Measurements from ENCODE around the gene PRR36. TPM values are rescaled to one million over a fixed set of nuclear protein-coding genes. Genes with fewer than 3 reads are reported as not detected.
A peak's percentile ranks its signal among the peaks of the same experiment; 100 is the strongest.

Gene PRR36
- total and polyA plus RNA-seq, 10 of the 15 experiments (the other 5 are each of a cell fraction or from before 2014, with no cell fraction given), result 0.04 TPM; not detected in 9

DNA sequence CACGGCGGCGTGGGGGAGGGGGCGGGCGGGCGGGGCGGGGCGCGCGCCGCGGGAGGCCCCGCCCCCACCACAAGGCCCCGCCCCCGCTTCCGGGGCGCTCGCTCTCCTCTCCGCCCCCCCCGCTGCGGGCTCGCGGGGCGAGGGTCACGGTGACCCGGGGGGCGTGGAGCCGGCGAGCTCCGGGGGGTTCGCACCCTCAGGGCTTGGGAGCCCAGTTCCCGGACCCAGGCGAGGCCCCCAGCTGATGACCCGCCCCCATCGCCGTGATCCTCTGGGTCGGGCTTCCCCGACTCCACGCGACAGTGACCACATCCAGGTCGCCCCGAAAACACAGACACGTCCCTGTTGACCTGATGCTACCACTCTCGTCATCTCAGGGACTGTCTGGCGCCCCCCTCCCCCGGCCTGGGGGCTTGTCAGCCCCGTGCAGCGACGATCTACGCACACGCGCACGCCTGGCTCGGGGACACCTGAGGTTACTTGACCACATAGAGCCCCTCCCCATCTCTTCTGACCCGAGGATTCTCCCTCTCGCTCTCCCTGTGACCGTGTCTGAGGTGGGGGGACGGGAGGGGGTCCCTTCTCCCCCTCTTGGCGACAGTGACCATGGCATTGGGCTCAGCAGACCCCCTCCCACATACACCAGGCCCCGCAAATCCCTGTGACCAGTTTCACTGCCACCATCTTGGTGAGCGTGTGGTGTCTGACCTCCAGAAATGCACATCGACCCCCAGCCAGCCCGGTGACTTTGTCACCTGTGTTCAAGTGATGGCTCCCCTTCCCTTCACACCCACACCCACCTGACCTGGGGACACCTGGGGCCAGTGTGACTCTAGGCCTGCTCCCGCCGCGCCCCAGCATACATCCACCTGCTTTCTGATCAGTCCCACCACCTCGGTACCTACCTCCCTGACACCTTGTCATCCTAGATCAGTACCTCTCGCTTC, 30.2 kb upstream of the PRR36 start (continued):
- TF ChIP-seq NR2C2 (IDR thresholded peaks at IDR 0.05; ENCODE audit: borderline replicate concordance, control insufficient read depth, insufficient read length, low read depth) (no peak), CUX1 (IDR thresholded peaks at IDR 0.05; ENCODE audit: insufficient replicate concordance, low read depth, low read length) (no peak), NR2C1 (IDR thresholded peaks at IDR 0.05) (peak; percentile 58), IRF4 (IDR thresholded peaks at IDR 0.05; ENCODE audit: low read depth, low read length) (no peak), MEF2A (IDR thresholded peaks at IDR 0.05; ENCODE audit: insufficient read depth, low read depth, low read length) (no peak), PAX5 (IDR thresholded peaks at IDR 0.05; ENCODE audit: borderline replicate concordance, low read depth, low read length) (no peak; the same call in 1 of the 2 replicates), RUNX3 (IDR thresholded peaks at IDR 0.05; ENCODE audit: low read length) (peak; percentile 56), HCFC1 (IDR thresholded peaks at IDR 0.05; ENCODE audit: low read length) (no peak), BRCA1 (IDR thresholded peaks at IDR 0.05; ENCODE audit: low read depth, low read length) (no peak), TCF12 (IDR thresholded peaks at IDR 0.05; ENCODE audit: low read depth, low read length) (0 out of 2 replicates have a peak, but pooled peaks have one; percentile 29), TARDBP (IDR thresholded peaks at IDR 0.05; ENCODE audit: borderline replicate concordance) (no peak), DPF2 (IDR thresholded peaks at IDR 0.05) (peak; percentile 72), CREM (IDR thresholded peaks at IDR 0.05; ENCODE audit: low read depth) (no peak), SP1 (IDR thresholded peaks at IDR 0.05; ENCODE audit: low read depth, low read length) (no peak), EZH2 (IDR thresholded peaks at IDR 0.05; ENCODE audit: borderline replicate concordance, control insufficient read depth, low read depth, low read length) (no peak)
- TF ChIP-seq, protein P1, sequence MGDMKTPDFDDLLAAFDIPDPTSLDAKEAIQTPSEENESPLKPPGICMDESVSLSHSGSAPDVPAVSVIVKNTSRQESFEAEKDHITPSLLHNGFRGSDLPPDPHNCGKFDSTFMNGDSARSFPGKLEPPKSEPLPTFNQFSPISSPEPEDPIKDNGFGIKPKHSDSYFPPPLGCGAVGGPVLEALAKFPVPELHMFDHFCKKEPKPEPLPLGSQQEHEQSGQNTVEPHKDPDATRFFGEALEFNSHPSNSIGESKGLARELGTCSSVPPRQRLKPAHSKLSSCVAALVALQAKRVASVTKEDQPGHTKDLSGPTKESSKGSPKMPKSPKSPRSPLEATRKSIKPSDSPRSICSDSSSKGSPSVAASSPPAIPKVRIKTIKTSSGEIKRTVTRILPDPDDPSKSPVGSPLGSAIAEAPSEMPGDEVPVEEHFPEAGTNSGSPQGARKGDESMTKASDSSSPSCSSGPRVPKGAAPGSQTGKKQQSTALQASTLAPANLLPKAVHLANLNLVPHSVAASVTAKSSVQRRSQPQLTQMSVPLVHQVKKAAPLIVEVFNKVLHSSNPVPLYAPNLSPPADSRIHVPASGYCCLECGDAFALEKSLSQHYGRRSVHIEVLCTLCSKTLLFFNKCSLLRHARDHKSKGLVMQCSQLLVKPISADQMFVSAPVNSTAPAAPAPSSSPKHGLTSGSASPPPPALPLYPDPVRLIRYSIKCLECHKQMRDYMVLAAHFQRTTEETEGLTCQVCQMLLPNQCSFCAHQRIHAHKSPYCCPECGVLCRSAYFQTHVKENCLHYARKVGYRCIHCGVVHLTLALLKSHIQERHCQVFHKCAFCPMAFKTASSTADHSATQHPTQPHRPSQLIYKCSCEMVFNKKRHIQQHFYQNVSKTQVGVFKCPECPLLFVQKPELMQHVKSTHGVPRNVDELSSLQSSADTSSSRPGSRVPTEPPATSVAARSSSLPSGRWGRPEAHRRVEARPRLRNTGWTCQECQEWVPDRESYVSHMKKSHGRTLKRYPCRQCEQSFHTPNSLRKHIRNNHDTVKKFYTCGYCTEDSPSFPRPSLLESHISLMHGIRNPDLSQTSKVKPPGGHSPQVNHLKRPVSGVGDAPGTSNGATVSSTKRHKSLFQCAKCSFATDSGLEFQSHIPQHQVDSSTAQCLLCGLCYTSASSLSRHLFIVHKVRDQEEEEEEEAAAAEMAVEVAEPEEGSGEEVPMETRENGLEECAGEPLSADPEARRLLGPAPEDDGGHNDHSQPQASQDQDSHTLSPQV (IDR thresholded peaks at IDR 0.05), result no peak
- TF ChIP-seq, protein P2, sequence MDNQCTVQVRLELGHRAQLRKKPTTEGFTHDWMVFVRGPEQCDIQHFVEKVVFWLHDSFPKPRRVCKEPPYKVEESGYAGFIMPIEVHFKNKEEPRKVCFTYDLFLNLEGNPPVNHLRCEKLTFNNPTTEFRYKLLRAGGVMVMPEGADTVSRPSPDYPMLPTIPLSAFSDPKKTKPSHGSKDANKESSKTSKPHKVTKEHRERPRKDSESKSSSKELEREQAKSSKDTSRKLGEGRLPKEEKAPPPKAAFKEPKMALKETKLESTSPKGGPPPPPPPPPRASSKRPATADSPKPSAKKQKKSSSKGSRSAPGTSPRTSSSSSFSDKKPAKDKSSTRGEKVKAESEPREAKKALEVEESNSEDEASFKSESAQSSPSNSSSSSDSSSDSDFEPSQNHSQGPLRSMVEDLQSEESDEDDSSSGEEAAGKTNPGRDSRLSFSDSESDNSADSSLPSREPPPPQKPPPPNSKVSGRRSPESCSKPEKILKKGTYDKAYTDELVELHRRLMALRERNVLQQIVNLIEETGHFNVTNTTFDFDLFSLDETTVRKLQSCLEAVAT (IDR thresholded peaks at IDR 0.05), result no peak
- TF ChIP-seq, protein P3, sequence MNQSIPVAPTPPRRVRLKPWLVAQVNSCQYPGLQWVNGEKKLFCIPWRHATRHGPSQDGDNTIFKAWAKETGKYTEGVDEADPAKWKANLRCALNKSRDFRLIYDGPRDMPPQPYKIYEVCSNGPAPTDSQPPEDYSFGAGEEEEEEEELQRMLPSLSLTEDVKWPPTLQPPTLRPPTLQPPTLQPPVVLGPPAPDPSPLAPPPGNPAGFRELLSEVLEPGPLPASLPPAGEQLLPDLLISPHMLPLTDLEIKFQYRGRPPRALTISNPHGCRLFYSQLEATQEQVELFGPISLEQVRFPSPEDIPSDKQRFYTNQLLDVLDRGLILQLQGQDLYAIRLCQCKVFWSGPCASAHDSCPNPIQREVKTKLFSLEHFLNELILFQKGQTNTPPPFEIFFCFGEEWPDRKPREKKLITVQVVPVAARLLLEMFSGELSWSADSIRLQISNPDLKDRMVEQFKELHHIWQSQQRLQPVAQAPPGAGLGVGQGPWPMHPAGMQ (IDR thresholded peaks at IDR 0.05; ENCODE audit: borderline replicate concordance), result no peak
